Measurements from ENCODE around the gene ALOX15. TPM values are rescaled to one million over a fixed set of nuclear protein-coding genes. Genes with fewer than 3 reads are reported as not detected.

Gene ALOX15
- total RNA-seq, 1 experiment from 2014 or later: not detected

DNA sequence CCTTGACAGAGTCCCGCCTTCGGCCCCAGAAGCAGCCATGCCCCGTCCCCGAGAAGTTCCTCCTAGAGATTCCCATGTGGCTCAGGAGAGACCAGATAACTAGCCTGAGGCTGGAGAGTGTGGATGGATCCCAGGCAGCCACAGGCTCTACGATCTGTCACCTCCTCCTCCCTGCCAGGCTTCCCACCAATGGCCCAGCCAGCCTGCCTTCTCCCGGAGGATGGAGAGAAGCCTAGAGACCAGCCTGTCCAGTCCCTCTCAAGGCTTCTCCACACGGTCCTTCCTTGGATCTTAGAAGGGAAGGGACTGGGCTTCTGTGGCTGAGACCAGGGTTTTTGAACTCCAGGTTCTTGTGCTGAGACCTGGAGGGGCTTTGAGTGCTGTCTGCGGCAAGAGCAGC lies 58.8 kb downstream of the ALOX15 start:
- intact Hi-C loops (cut with micrococcal nuclease; ENCODE audit: unreplicated experiment): no loop called here
- ChIA-PET CTCF (no interaction called here), POLR2A (no interaction called here)
- BruUV-seq (replicated peaks): no TSS peak
- Histone ChIP-seq H3K36me3 (ENCODE audit: control insufficient read depth, insufficient read depth, low read length) (no peaks in the 10 kb centered on the region), H3K4me3 (ENCODE audit: low read depth in 2 of 2, low read length in 2 of 2) (no peak overlapping the region), H3K27ac (ENCODE audit: low read length) (no peak overlapping the region), H3K4me1 (ENCODE audit: control insufficient read depth, insufficient read depth, low read length) (no peaks in the 10 kb centered on the region), H3K27me3 (ENCODE audit: control insufficient read depth, insufficient read depth, low read length) (no peaks in the 10 kb centered on the region; the same call in 1 of the 2 replicates), H3K9me3 (ENCODE audit: control insufficient read depth, insufficient read depth, low read depth, low read length) (no peaks in the 10 kb centered on the region)
- ATAC-seq (no peak), DNase-seq (ENCODE audit: low read depth, low spot score) (no peak)
- in situ Hi-C loops (cut with HindIII; ENCODE audit: low pct_unique_long_range_greater_than_20kb, low sequenced_read_pairs): no loop called here
- TF ChIP-seq CTCF (IDR thresholded peaks at IDR 0.05) (no peak), POLR2AphosphoS5 (IDR thresholded peaks at IDR 0.05; ENCODE audit: low read depth, low read length) (no peak), TCF7L2 (IDR thresholded peaks at IDR 0.05; ENCODE audit: low read depth, low read length) (no peak), SIN3A (IDR thresholded peaks at IDR 0.05; ENCODE audit: borderline replicate concordance, insufficient read depth, low read depth, low read length) (no peak)
- TF ChIP-seq, protein P1, sequence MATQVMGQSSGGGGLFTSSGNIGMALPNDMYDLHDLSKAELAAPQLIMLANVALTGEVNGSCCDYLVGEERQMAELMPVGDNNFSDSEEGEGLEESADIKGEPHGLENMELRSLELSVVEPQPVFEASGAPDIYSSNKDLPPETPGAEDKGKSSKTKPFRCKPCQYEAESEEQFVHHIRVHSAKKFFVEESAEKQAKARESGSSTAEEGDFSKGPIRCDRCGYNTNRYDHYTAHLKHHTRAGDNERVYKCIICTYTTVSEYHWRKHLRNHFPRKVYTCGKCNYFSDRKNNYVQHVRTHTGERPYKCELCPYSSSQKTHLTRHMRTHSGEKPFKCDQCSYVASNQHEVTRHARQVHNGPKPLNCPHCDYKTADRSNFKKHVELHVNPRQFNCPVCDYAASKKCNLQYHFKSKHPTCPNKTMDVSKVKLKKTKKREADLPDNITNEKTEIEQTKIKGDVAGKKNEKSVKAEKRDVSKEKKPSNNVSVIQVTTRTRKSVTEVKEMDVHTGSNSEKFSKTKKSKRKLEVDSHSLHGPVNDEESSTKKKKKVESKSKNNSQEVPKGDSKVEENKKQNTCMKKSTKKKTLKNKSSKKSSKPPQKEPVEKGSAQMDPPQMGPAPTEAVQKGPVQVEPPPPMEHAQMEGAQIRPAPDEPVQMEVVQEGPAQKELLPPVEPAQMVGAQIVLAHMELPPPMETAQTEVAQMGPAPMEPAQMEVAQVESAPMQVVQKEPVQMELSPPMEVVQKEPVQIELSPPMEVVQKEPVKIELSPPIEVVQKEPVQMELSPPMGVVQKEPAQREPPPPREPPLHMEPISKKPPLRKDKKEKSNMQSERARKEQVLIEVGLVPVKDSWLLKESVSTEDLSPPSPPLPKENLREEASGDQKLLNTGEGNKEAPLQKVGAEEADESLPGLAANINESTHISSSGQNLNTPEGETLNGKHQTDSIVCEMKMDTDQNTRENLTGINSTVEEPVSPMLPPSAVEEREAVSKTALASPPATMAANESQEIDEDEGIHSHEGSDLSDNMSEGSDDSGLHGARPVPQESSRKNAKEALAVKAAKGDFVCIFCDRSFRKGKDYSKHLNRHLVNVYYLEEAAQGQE (IDR thresholded peaks at IDR 0.05; ENCODE audit: insufficient read depth in 1 of 2, low read depth in 2 of 2, low read length in 1 of 2): no peak

DNA sequence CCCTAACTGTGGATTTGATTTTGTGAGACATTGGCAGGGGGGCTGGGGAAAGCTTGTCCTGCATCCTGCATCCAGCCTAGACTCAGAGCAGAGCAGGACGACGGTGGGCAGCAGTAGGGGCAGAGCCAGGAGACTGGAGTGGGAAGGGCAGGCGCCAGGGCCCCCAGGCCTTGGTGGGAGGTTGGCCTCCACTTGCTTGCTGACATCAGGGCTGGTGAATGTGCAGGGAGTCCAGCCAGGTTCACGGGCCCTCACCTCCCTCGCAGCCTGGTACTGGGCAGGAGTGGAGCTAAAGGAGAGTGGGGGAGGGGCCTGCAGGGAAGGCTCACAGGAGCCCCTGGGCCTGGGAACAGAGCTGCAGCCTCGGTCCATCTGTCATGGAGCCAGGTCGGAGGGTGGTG lies 59.4 kb downstream of the ALOX15 start:
- TF ChIP-seq POLR2AphosphoS5 (IDR thresholded peaks at IDR 0.05; ENCODE audit: low read depth, low read length) (no peak), TCF7L2 (IDR thresholded peaks at IDR 0.05; ENCODE audit: low read depth, low read length) (no peak), CTCF (IDR thresholded peaks at IDR 0.05) (no peak), SIN3A (IDR thresholded peaks at IDR 0.05; ENCODE audit: borderline replicate concordance, insufficient read depth, low read depth, low read length) (no peak)
- TF ChIP-seq, protein P1 (IDR thresholded peaks at IDR 0.05; ENCODE audit: insufficient read depth in 1 of 2, low read depth in 2 of 2, low read length in 1 of 2): no peak
- Histone ChIP-seq H3K27ac (ENCODE audit: low read length) (no peak overlapping the region), H3K27me3 (ENCODE audit: control insufficient read depth, insufficient read depth, low read length) (no peaks in the 10 kb centered on the region; the same call in 1 of the 2 replicates), H3K9me3 (ENCODE audit: control insufficient read depth, insufficient read depth, low read depth, low read length) (no peaks in the 10 kb centered on the region), H3K36me3 (ENCODE audit: control insufficient read depth, insufficient read depth, low read length) (no peaks in the 10 kb centered on the region), H3K4me3 (ENCODE audit: low read depth in 2 of 2, low read length in 2 of 2) (no peak overlapping the region), H3K4me1 (ENCODE audit: control insufficient read depth, insufficient read depth, low read length) (no peaks in the 10 kb centered on the region)
- ATAC-seq: no peak
- CTCF ChIA-PET: no interaction called here
- no peak for DNase-seq (ENCODE audit: low read depth, low spot score)
- intact Hi-C loops (cut with micrococcal nuclease; ENCODE audit: unreplicated experiment): no loop called here
- in situ Hi-C loops (cut with HindIII; ENCODE audit: low pct_unique_long_range_greater_than_20kb, low sequenced_read_pairs): no loop called here
- no TSS peak for BruUV-seq (replicated peaks)
- POLR2A ChIA-PET: no interaction called here

Other genes starting within 250 kb of the ALOX15 start
- gene SPNS3, start 207.7 kb downstream of the ALOX15 start, total RNA-seq (2021; ENCODE audit: unreplicated experiment): 0.10 TPM
- 1.9 TPM for gene SPNS2, start 142.8 kb downstream of the ALOX15 start, total RNA-seq (2021; ENCODE audit: unreplicated experiment)
- 95.6 TPM for gene MYBBP1A, start 86.3 kb downstream of the ALOX15 start, total RNA-seq (2021; ENCODE audit: unreplicated experiment)
- not detected for gene GGT6, start 81.1 kb downstream of the ALOX15 start, total RNA-seq (2021; ENCODE audit: unreplicated experiment)
- not detected for gene SMTNL2, start 57.1 kb downstream of the ALOX15 start, total RNA-seq (2021; ENCODE audit: unreplicated experiment)
- 84.1 TPM for gene PELP1, start 62.5 kb upstream of the ALOX15 start, total RNA-seq (2021; ENCODE audit: unreplicated experiment)
- 39.2 TPM for gene ARRB2, start 69.0 kb upstream of the ALOX15 start, total RNA-seq (2021; ENCODE audit: unreplicated experiment)
- 12.5 TPM for gene MED11, start 89.8 kb upstream of the ALOX15 start, total RNA-seq (2021; ENCODE audit: unreplicated experiment)
- 0.28 TPM for gene ZMYND15, start 98.2 kb upstream of the ALOX15 start, total RNA-seq (2021; ENCODE audit: unreplicated experiment)
- 5.3 TPM for gene CXCL16, start 98.2 kb upstream of the ALOX15 start, total RNA-seq (2021; ENCODE audit: unreplicated experiment)
- not detected for gene TM4SF5, start 130.2 kb upstream of the ALOX15 start, total RNA-seq (2021; ENCODE audit: unreplicated experiment)
- gene VMO1, start 144.7 kb upstream of the ALOX15 start, total RNA-seq (2021; ENCODE audit: unreplicated experiment): 0.49 TPM
- not detected for gene GLTPD2, start 147.3 kb upstream of the ALOX15 start, total RNA-seq (2021; ENCODE audit: unreplicated experiment)
- 156 TPM for gene PSMB6, start 154.5 kb upstream of the ALOX15 start, total RNA-seq (2021; ENCODE audit: unreplicated experiment)
- 40.2 TPM for gene PLD2, start 165.5 kb upstream of the ALOX15 start, total RNA-seq (2021; ENCODE audit: unreplicated experiment)
- 78.2 TPM for gene MINK1, start 191.7 kb upstream of the ALOX15 start, total RNA-seq (2021; ENCODE audit: unreplicated experiment)

Data from Panc1 (cell line).